GM19395 (cell line): ENCODE measurements around the gene BIN1.

Experiments used
- ATAC-seq: cut with Tn5 transposase; IDR thresholded peaks from one replicate; pipeline ENCODE4 v1.9.1; 2021; ENCODE audit warnings: mild to moderate bottlenecking, moderate library complexity; ENCODE audit not compliant: unreplicated experiment

Gene BIN1

GRCh38 chr2:127080226-127080937, 26.6 kb downstream of the BIN1 start:
- ATAC-seq: peak; percentile 9

GRCh38 chr2:127079358-127079920, 27.5 kb downstream of the BIN1 start:
- no peak for ATAC-seq

GRCh38 chr2:127078666-127079270, 28.2 kb downstream of the BIN1 start:
- ATAC-seq: no peak

GRCh38 chr2:127078028-127078427, 28.9 kb downstream of the BIN1 start:
- ATAC-seq: no peak

GRCh38 chr2:127076924-127077323, 30.0 kb downstream of the BIN1 start:
- no peak for ATAC-seq

- no peak for ATAC-seq
These were observed 30.7 kb downstream of the BIN1 start for GRCh38 chr2:127076290-127076689.

GRCh38 chr2:127075821-127076220, 31.1 kb downstream of the BIN1 start:
- no peak for ATAC-seq

GRCh38 chr2:127074936-127075335, 32.0 kb downstream of the BIN1 start:
- no peak for ATAC-seq

GRCh38 chr2:127074358-127074757, 32.6 kb downstream of the BIN1 start:
- ATAC-seq: no peak

- ATAC-seq: no peak
These were observed 34.0 kb downstream of the BIN1 start for GRCh38 chr2:127072970-127073369.

GRCh38 chr2:127072396-127072795, 34.6 kb downstream of the BIN1 start:
- ATAC-seq: no peak

- no peak for ATAC-seq
These were observed 35.0 kb downstream of the BIN1 start for GRCh38 chr2:127071901-127072328.

GRCh38 chr2:127070221-127070620, 36.7 kb downstream of the BIN1 start:
- no peak for ATAC-seq

- ATAC-seq: no peak
These were observed 37.4 kb downstream of the BIN1 start for GRCh38 chr2:127069536-127069935.

GRCh38 chr2:127069003-127069402, 38.0 kb downstream of the BIN1 start:
- no peak for ATAC-seq

- ATAC-seq: no peak
These were observed 38.6 kb downstream of the BIN1 start for GRCh38 chr2:127068351-127068741.

GRCh38 chr2:127067620-127068350, 39.2 kb downstream of the BIN1 start:
- ATAC-seq: peak; percentile 34

GRCh38 chr2:127066942-127067341, 40.0 kb downstream of the BIN1 start:
- no peak for ATAC-seq

- ATAC-seq: no peak
These were observed 41.0 kb downstream of the BIN1 start for GRCh38 chr2:127065940-127066318.

- ATAC-seq: no peak
These were observed 41.5 kb downstream of the BIN1 start for GRCh38 chr2:127065299-127065939.

GRCh38 chr2:127064642-127065250, 42.2 kb downstream of the BIN1 start:
- peak; percentile 92 for ATAC-seq
